Fibroblast of villous mesenchyme (primary cell): Measurements from ENCODE around the gene AGXT2. TPM values are rescaled to one million over a fixed set of nuclear protein-coding genes. Genes with fewer than 3 reads are reported as not detected.

Source experiments
- DNase-seq: peaks from one replicate; pipeline ENCODE4 v3.0.0-alpha.2; 2010; ENCODE audit warnings: low read depth
- H3K4me3 ChIP-seq: 2 replicates; pipeline ENCODE4 v1.5.1; 2011; ENCODE audit warnings: low read depth, mild to moderate bottlenecking, low read length
- CTCF ChIP-seq: IDR thresholded peaks from 2 replicates; pipeline ENCODE4 v1.5.1; 2012; ENCODE audit warnings: low read depth, mild to moderate bottlenecking, low read length; ENCODE audit not compliant: insufficient read depth
- total RNA-seq: library from RNA; depleted of rRNA; stranded (reverse); fragments of >200 nt; gene quantifications from 2 replicates; pipeline ENCODE4 v1.2.3, GENCODE V29; 2012

The AGXT2 gene
- total RNA-seq, 1 donor: not detected

GRCh38 chr5:35032356-35032755, 15.4 kb downstream of the AGXT2 start:
- H3K4me3 ChIP-seq: no peak overlapping the region
- no peak for TF ChIP-seq CTCF
- no peak for DNase-seq

DNA sequence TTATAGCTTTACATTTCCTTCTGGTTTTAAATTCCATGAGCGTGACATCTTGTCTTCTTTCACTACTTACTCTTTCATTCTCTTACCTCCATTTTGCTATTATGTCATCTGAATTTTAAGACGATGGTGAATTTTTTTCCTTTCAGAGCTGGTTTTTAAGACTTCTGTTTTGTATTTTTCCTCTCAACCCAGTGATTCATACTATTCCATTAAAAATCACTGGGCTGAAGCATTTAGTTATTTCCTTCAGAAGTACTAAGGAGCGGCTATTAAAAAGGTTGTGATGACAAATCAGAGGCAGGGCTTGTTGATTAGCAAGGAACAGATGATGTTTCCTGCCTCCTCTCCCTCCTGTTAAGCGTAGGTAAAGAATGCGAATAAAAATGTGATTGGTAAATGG, 16.5 kb downstream of the AGXT2 start:
- no peak overlapping the region for H3K4me3 ChIP-seq
- peak; percentile 55 for DNase-seq
- TF ChIP-seq CTCF: no peak

- DNase-seq: no peak
- peak; percentile 15 for TF ChIP-seq CTCF
- no peak overlapping the region for H3K4me3 ChIP-seq
Measured at GRCh38 chr5:35030426-35031100, 17.2 kb downstream of the AGXT2 start.

- peak; percentile 49 for DNase-seq
- TF ChIP-seq CTCF: no peak
- no peak overlapping the region for H3K4me3 ChIP-seq
Measured at GRCh38 chr5:35029333-35029732, 18.4 kb downstream of the AGXT2 start.

- no peak for TF ChIP-seq CTCF
- DNase-seq: no peak
- H3K4me3 ChIP-seq: no peak overlapping the region
Measured at GRCh38 chr5:35026941-35027340, 20.8 kb downstream of the AGXT2 start.

- H3K4me3 ChIP-seq: no peak overlapping the region
- TF ChIP-seq CTCF: no peak
- DNase-seq: peak; percentile 82
Measured at GRCh38 chr5:35026280-35026840, 21.4 kb downstream of the AGXT2 start.
